Measurements from ENCODE around the gene WBP2. TPM values are rescaled to one million over a fixed set of nuclear protein-coding genes. Genes with fewer than 3 reads are reported as not detected.

The WBP2 gene
- total and polyA plus RNA-seq, 2 of the 13 experiments (the other 11 are each of a cell fraction or from before 2014, with no cell fraction given), result 29.2 to 29.5 TPM

DNA sequence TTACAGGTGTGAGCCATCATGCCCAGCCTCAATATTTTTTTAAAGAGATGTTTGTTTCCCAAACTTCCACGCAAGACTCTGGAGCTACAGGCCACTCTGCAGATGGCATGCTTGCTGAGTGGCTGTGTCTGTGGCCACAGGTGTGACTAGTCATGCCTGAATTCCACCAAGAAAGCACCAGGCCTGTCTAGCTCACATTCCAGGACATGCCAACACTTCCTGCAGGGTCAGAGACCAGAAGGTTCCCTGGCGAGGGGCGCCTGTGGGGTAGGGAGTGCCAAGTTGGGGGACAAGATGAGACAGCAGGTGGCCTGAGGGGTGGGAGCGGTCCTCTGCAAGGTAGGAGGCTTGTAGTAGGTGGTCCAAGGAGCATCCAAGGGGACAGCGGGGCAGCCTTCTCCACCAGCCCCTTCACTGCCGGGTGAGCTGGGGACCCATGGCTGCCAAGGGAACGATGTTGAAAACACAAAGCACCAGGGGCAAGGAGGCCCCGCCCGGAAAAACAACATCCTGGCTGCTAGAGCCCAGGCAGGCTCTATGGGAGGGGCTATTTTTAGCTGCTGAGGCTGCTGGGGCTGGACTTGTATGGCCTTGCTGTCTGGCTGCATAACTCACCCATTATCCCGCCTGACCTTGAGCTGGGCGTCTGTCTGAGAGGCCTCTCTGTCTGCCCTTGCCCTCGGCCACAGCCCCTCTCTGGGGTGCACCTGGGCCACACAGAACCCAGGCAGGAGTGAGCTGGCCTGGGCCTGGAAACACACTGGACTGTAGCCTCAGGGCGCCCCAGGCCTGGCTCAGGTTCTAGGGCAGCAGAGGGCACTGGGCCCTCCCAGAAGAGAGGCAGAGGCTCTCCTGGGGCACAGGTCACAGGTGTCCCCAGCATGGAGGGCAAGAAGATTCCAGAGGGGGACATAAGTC is 17.6 kb upstream of the WBP2 start (continued):
- TF ChIP-seq, protein P1, sequence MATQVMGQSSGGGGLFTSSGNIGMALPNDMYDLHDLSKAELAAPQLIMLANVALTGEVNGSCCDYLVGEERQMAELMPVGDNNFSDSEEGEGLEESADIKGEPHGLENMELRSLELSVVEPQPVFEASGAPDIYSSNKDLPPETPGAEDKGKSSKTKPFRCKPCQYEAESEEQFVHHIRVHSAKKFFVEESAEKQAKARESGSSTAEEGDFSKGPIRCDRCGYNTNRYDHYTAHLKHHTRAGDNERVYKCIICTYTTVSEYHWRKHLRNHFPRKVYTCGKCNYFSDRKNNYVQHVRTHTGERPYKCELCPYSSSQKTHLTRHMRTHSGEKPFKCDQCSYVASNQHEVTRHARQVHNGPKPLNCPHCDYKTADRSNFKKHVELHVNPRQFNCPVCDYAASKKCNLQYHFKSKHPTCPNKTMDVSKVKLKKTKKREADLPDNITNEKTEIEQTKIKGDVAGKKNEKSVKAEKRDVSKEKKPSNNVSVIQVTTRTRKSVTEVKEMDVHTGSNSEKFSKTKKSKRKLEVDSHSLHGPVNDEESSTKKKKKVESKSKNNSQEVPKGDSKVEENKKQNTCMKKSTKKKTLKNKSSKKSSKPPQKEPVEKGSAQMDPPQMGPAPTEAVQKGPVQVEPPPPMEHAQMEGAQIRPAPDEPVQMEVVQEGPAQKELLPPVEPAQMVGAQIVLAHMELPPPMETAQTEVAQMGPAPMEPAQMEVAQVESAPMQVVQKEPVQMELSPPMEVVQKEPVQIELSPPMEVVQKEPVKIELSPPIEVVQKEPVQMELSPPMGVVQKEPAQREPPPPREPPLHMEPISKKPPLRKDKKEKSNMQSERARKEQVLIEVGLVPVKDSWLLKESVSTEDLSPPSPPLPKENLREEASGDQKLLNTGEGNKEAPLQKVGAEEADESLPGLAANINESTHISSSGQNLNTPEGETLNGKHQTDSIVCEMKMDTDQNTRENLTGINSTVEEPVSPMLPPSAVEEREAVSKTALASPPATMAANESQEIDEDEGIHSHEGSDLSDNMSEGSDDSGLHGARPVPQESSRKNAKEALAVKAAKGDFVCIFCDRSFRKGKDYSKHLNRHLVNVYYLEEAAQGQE (IDR thresholded peaks at IDR 0.05; ENCODE audit: borderline replicate concordance in 1 of 2, low read depth in 1 of 2, low read length in 2 of 2), result peak in 1 of 2 experiments; percentile 55; a peak in 1 of 4 replicates
- no peak for TF ChIP-seq EZH2 (conservative IDR thresholded peaks at IDR 0.05; ENCODE audit: low read depth, low read length)
- TF ChIP-seq NCOA2 (CRISPR knock-in tag; IDR thresholded peaks at IDR 0.05), result peak; percentile 91
- peak; percentile 97 for TF ChIP-seq GATAD2A (CRISPR knock-in tag; IDR thresholded peaks at IDR 0.05)
- TF ChIP-seq JUN (CRISPR knock-in tag; IDR thresholded peaks at IDR 0.05), result peak; percentile 55; the same call in 1 of the 2 replicates
- TF ChIP-seq ZSCAN21 (CRISPR knock-in tag; IDR thresholded peaks at IDR 0.05; ENCODE audit: borderline replicate concordance), result peak; percentile 86; the same call in 1 of the 2 replicates
- TF ChIP-seq MAFF (IDR thresholded peaks at IDR 0.05; ENCODE audit: low read depth, low read length), result no peak
- peak; percentile 89 for TF ChIP-seq ZNF605 (CRISPR knock-in tag; IDR thresholded peaks at IDR 0.05)
- TF ChIP-seq ARNT (IDR thresholded peaks at IDR 0.05), result no peak
- peak; percentile 73 for TF ChIP-seq TAF1 (CRISPR knock-in tag; IDR thresholded peaks at IDR 0.05)
- no peak for TF ChIP-seq CENPX (CRISPR knock-in tag; IDR thresholded peaks at IDR 0.05)
- no peak; the same call in 1 of the 2 replicates for TF ChIP-seq ZNF652 (CRISPR knock-in tag; IDR thresholded peaks at IDR 0.05; ENCODE audit: borderline replicate concordance, low read depth)
- TF ChIP-seq XRCC5 (optimal IDR thresholded peaks at IDR 0.05; ENCODE audit: low read length), result peak; percentile 89
- TF ChIP-seq, protein P2, sequence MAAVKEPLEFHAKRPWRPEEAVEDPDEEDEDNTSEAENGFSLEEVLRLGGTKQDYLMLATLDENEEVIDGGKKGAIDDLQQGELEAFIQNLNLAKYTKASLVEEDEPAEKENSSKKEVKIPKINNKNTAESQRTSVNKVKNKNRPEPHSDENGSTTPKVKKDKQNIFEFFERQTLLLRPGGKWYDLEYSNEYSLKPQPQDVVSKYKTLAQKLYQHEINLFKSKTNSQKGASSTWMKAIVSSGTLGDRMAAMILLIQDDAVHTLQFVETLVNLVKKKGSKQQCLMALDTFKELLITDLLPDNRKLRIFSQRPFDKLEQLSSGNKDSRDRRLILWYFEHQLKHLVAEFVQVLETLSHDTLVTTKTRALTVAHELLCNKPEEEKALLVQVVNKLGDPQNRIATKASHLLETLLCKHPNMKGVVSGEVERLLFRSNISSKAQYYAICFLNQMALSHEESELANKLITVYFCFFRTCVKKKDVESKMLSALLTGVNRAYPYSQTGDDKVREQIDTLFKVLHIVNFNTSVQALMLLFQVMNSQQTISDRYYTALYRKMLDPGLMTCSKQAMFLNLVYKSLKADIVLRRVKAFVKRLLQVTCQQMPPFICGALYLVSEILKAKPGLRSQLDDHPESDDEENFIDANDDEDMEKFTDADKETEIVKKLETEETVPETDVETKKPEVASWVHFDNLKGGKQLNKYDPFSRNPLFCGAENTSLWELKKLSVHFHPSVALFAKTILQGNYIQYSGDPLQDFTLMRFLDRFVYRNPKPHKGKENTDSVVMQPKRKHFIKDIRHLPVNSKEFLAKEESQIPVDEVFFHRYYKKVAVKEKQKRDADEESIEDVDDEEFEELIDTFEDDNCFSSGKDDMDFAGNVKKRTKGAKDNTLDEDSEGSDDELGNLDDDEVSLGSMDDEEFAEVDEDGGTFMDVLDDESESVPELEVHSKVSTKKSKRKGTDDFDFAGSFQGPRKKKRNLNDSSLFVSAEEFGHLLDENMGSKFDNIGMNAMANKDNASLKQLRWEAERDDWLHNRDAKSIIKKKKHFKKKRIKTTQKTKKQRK (IDR thresholded peaks at IDR 0.05; ENCODE audit: low read length), result no peak
- TF ChIP-seq MYC (CRISPR knock-in tag; IDR thresholded peaks at IDR 0.05; ENCODE audit: borderline replicate concordance), result peak; percentile 84
- TF ChIP-seq, protein P3, sequence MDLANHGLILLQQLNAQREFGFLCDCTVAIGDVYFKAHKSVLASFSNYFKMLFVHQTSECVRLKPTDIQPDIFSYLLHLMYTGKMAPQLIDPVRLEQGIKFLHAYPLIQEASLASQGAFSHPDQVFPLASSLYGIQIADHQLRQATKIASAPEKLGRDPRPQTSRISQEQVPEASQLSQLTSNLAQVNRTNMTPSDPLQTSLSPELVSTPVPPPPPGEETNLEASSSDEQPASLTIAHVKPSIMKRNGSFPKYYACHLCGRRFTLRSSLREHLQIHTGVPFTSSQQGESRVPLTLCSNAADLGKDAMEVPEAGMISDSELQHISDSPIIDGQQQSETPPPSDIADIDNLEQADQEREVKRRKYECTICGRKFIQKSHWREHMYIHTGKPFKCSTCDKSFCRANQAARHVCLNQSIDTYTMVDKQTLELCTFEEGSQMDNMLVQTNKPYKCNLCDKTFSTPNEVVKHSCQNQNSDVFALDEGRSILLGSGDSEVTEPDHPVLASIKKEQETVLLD (CRISPR knock-in tag; IDR thresholded peaks at IDR 0.05; ENCODE audit: low read depth), result no peak
- TF ChIP-seq ZNF580 (CRISPR knock-in tag; IDR thresholded peaks at IDR 0.05; ENCODE audit: borderline replicate concordance, low read depth), result peak; percentile 98; the same call in 1 of the 2 replicates
- peak; percentile 81 to 87; a peak in 3 of 4 replicates for TF ChIP-seq EP300 (IDR thresholded peaks at IDR 0.05; ENCODE audit: low read depth in 2 of 2, low read length in 2 of 2)
- peak; percentile 82 for TF ChIP-seq EP300 (CRISPR knock-in tag; IDR thresholded peaks at IDR 0.05; ENCODE audit: borderline replicate concordance)

All from HepG2 (cell line).